GM18907 (cell line): ENCODE measurements around the gene NPY.

Experiments used
- ATAC-seq: cut with Tn5 transposase; IDR thresholded peaks from one replicate; pipeline ENCODE4 v1.9.1; 2021; ENCODE audit warnings: mild to moderate bottlenecking, moderate library complexity; ENCODE audit not compliant: unreplicated experiment

The NPY gene

DNA sequence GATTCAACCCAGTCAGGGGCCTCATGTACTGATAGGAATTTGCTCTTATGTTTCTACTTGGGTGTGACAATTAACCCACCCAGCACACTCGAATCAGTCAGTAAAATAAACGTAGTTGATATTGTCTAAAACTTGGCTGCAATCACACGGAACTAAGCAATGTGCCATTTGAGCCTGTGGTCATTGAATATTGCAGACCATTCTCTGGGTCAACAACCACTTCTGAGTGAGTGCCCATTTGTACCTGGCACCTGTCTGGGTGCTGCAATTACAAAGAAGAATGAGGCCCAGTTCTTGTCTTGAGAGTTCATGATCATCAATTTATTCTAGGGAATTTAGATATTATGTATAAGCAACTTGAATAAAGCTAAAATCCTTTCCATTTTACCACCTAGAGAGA lies 29.8 kb downstream of the NPY start:
- no peak for ATAC-seq

- ATAC-seq: no peak
These were observed 32.4 kb downstream of the NPY start for GRCh38 chr7:24316340-24316739.

GRCh38 chr7:24318326-24318725 lies 34.3 kb downstream of the NPY start:
- no peak for ATAC-seq

DNA sequence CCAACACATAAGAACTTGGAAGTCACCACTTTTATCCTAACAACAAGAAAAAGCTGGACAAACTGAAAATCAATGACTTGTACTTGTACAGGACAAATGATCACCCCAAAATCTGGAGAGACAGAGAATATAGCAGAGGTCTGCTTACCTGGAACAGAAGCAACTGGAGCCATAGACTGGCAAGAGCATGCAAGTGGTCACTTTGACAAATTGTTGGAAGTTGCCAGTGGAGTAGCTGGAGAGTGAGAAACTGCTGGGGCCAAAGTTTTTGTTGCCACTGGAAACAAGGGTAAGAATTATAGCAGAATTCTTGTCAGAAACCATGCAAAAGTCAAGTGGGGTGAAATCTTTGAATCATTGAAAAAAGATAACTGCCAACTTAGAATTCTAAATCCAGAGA lies 35.2 kb downstream of the NPY start:
- no peak for ATAC-seq

- no peak for ATAC-seq
These were observed 40.0 kb downstream of the NPY start for GRCh38 chr7:24323961-24324480.

DNA sequence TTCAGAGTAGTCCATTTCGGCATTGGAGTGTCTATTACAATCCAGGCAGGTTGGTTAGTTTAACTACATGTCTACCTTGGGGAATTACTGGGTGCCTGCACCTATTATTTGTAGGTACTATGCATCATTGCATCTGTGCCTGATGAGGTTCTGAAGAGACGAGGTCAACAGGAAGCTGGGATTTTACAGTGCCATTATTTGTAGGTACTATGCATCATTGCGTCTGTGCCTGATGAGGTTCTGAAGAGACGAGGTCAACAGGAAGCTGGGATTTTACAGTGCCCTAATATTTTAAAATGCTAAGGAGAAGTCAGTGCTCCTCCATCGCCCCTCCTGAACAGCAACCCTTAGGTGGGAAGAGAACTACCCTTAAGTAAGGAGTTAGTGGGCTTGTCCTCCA lies 41.7 kb downstream of the NPY start:
- peak; percentile 84 for ATAC-seq

GRCh38 chr7:24328050-24328449 lies 44.1 kb downstream of the NPY start:
- no peak for ATAC-seq

GRCh38 chr7:24328894-24329293 lies 44.9 kb downstream of the NPY start:
- ATAC-seq: no peak

DNA sequence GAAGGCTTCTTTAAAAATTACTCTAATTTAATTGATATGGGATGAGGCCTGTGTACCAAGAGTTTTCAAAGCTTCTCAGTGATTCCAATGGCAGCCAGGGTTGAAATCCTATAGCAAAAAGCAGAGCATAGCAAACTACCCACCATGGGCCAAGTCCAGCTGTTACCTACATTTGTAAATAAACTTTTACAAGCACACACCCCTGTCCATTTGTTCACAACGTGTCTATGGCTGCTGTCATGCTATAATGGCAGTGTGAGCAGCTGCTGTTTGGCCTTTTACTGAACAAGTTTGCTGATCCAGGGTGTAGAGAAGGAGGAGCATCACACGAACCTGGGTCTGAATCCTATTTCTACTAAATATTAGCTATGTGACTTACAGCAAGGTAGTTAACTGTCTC lies 50.0 kb downstream of the NPY start:
- no peak for ATAC-seq

- ATAC-seq: no peak
These were observed 50.6 kb downstream of the NPY start for GRCh38 chr7:24334627-24335026.

DNA sequence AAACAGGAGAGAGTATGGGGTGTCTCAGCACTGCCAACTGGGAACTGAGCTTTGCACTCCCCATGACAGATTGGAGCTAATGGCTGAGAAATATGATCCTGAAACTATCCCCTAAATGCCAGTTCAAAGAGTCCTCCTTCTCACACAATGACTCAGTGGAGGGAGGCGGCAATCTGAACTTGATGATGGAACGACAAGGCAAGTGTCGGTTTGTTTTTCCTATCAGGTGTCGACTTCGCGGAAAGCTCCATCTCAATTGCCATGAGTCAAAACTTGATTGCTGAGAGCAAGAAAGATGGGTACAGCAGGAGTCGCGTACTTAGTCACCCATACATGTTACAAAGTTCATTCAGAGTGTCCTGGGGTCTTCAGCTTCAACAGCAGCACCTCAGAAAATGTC lies 52.5 kb downstream of the NPY start:
- no peak for ATAC-seq

GRCh38 chr7:24337180-24337579 lies 53.2 kb downstream of the NPY start:
- ATAC-seq: no peak

DNA sequence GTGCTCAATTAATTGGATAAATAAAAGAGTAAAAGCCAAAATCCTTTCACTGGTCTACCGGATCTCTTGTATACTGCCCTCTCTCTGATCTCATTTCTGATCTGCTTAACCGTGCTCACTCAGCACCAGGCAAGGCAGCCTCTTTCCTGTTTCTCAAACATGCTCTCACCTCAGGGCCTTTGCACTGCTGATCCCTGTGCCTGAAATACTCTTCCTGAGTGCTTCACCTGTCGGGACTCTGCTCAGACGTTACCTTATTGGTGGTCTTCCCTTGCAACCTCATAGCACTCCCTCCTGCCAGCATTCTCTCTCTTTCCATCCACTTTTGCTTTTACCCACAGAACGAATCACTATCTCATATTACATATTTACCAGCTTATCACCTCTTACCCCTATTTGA lies 55.6 kb downstream of the NPY start:
- ATAC-seq: no peak

- no peak for ATAC-seq
These were observed 56.7 kb downstream of the NPY start for GRCh38 chr7:24340727-24341126.
